HG02571 (cell line): ENCODE data around the gene GMEB2.

Experiments used
- ATAC-seq: cut with Tn5 transposase; IDR thresholded peaks from one replicate; pipeline ENCODE4 v1.9.1; 2021; ENCODE audit warnings: mild to moderate bottlenecking, moderate library complexity; ENCODE audit not compliant: unreplicated experiment

The GMEB2 gene

GRCh38 chr20:63590218-63591146 is 36.4 kb downstream of the GMEB2 start:
- no peak for ATAC-seq

GRCh38 chr20:63589261-63590217 is 37.4 kb downstream of the GMEB2 start:
- ATAC-seq, result no peak

GRCh38 chr20:63588641-63589041 is 38.3 kb downstream of the GMEB2 start:
- no peak for ATAC-seq

- no peak for ATAC-seq
These were observed 38.9 kb downstream of the GMEB2 start for GRCh38 chr20:63587776-63588591.

GRCh38 chr20:63587256-63587655 is 39.6 kb downstream of the GMEB2 start:
- ATAC-seq, result no peak

GRCh38 chr20:63586797-63587196 is 40.1 kb downstream of the GMEB2 start:
- ATAC-seq, result no peak

GRCh38 chr20:63585616-63586565 is 41.0 kb downstream of the GMEB2 start:
- ATAC-seq, result no peak

DNA sequence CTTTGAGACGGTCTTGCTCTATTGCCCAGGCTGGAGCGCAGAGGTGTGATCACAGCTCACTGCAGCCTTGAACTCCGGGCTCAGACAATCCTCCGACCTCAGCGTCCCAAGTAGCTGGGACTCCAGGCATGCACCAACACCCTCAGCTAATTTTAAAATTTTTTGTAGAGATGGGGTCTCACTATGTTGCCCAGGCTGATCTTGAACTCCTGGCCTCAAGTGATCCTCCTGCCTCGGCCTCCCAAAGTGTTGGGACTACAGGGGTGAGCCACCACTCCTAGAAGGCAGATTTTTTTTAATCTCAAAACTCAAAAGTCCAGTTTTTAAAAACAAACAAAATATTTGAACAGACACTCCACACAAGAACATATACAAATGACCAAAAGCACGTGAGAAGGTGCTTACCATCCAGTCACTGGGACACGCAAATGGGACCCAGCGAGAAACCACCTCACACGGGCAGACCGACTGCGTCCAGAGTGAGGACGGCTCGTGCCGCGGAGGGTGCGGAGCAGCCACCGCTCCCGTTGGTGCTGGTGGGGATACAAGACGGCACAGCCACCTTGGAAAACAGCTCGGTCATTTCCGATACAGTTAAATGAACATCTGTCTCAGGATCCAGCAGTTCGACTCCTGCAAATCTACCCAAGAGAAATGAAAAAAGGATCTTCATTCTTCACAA is 44.4 kb downstream of the GMEB2 start:
- ATAC-seq, result no peak

- ATAC-seq, result no peak
These were observed 46.0 kb downstream of the GMEB2 start for GRCh38 chr20:63580796-63581461.

GRCh38 chr20:63579017-63579694 is 47.7 kb downstream of the GMEB2 start:
- no peak for ATAC-seq

- ATAC-seq, result no peak
These were observed 48.5 kb downstream of the GMEB2 start for GRCh38 chr20:63578224-63579016.

DNA sequence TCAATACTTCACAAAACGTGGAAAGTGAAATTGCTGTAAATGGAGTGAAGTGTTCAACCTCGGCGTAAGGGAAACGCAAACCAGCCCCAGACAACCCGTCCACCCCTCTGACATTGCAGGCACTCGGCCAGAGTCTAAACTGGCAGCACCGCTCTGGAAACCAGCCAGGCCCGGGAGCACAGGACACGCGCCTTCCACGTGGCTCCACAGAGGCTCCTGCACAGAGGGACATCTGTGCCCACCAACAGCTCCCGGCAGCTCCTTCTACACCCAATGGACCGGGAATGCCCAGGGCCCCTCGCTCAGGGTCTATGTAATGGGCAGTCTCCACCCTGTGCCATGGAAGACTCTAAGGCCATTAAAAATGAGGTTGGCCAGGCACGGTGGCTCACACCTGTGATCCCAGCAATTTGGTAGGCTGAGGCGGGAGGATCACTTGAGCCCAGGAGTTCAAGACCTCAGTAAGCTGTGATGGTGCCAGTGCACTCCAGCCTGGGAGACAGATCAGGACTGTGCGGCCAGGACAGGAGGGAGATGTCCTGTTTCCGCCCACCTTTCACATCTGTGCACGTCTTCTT is 49.5 kb downstream of the GMEB2 start:
- ATAC-seq, result no peak

GRCh38 chr20:63576311-63576710 is 50.6 kb downstream of the GMEB2 start:
- no peak for ATAC-seq

DNA sequence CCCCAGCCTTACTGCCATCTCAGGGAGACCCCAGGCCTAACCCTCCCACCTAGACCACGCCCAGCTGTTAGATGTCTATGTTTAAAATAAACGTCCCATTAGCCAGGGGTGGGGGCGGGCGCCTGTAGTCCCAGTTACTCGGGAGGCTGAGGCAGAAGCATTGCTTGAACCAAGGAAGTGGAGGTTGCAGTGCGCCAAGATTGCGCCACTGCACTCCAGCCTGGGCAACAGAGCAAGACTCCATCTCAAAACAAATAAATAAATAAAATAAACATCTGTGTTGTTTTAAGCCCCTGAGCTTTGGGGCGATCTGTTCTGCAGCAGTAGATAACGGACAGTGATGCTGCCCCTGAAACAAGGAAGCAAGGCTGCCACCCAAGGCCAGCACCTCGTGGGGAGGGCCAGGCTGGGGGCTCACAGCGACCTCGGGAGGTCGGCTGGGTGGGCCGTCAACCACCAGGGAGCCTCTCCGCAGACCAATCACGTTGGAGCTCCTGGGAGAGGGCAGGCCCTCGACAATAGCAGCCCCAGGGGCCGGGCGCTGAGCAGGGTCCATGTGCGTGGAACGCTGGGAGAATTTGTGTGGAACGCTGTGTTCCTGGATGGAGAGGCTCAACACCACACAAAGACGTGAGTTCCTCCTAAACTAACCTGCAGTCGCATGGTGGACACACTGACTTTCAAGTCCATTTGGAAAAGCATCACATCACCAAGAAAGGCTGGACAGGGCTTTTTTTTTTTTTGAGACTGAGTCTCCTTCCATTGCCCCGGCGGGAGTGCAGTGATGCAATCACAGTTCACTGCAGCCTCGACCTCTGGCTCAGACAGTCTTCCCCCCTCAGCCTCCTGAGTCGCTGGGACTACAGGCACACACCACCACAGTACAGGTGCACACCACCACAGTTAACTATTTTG is 51.8 kb downstream of the GMEB2 start:
- no peak for ATAC-seq

DNA sequence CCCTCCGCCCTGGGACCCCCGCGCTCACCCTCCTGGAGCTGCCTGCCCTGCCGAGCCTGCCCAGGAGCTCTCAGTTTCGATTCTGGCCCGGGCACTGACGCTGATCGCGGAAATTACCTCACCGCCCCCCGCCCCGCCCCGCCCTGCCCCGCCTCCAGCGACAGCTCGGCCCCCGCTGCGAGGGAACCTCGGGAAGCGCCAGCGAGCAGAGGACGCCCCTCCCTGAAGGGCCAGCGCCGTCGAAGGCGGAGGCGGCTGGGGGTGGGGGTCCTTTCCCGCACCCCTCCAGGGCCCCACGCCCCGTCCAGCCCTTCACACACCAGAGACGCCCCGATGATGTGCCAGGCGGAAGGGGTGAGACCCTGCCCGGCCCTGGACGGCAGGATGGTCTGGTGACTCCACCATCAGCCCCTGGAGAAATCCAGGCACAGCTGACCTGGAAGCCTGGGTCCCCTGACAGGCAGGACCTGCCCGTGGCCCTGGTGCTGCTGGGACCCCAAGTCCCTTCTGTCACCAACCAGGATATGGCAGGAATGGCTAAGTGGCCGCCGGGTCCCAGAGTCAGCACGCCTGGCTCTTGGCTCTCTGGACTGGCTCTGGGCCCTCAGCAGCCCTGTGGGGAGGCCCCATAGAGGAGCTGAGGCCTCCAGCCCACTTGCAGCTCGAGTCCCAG is 52.6 kb downstream of the GMEB2 start, which contains the start of gene HELZ2:
Gene HELZ2, minus strand, starts transcription at position 84 of the 673 bp plus-strand sequence. CDS start 1,854 bp downstream, outside the sequence.
- ATAC-seq, result peak; percentile 53
